NCI-H2107 treated with DMSO at 0.1 percent for 48 hours (cell line): ENCODE data around the gene ZCCHC3.
A peak's percentile ranks its signal among the peaks of the same experiment; 100 is the strongest.
"Not testable (repeated sequence)": the region's sequence is repeated elsewhere in the genome, so short reads cannot be mapped to it uniquely, and the experiment has no call there.

Source experiments
- DNase-seq: peaks from one replicate; lab custom pipeline; 2025; ENCODE audit not compliant: unreplicated experiment; lab: John Stamatoyannopoulos, UW

The ZCCHC3 gene

GRCh38 chr20:297098-297924, at the start of gene ZCCHC3:
Gene ZCCHC3, plus strand, starts transcription at chr20:297570. Its CDS starts 17 bp downstream, at chr20:297587.
- DNase-seq: peak; percentile 63

- DNase-seq: no peak
Observed at GRCh38 chr20:251354-251753, 46.0 kb upstream of the ZCCHC3 start.

- no peak for DNase-seq
Observed at GRCh38 chr20:252801-253200, 44.6 kb upstream of the ZCCHC3 start.

- DNase-seq: not testable (repeated sequence)
Observed at GRCh38 chr20:253447-253846, 43.9 kb upstream of the ZCCHC3 start.

GRCh38 chr20:257419-257818, 40.0 kb upstream of the ZCCHC3 start, which contains the start of gene DEFB132:
Gene DEFB132, plus strand, starts transcription at chr20:257724. Its CDS starts 55 bp downstream, at chr20:257779.
- DNase-seq: no peak

- DNase-seq: no peak
Observed at GRCh38 chr20:258269-258858, 39.0 kb upstream of the ZCCHC3 start.

GRCh38 chr20:258963-259362, 38.4 kb upstream of the ZCCHC3 start:
- DNase-seq: no peak

- DNase-seq: no peak
Observed at GRCh38 chr20:259981-260380, 37.4 kb upstream of the ZCCHC3 start.

GRCh38 chr20:263701-264100, 33.7 kb upstream of the ZCCHC3 start:
- DNase-seq: no peak

GRCh38 chr20:266596-267562, 30.5 kb upstream of the ZCCHC3 start:
- DNase-seq: peak; percentile 33

- DNase-seq: no peak
Observed at GRCh38 chr20:270517-270916, 26.9 kb upstream of the ZCCHC3 start.

- DNase-seq: no peak
Observed at GRCh38 chr20:271069-271468, 26.3 kb upstream of the ZCCHC3 start.

GRCh38 chr20:271528-271927, 25.8 kb upstream of the ZCCHC3 start:
- no peak for DNase-seq

GRCh38 chr20:272718-273117, 24.7 kb upstream of the ZCCHC3 start:
- no peak for DNase-seq

GRCh38 chr20:273884-274283, 23.5 kb upstream of the ZCCHC3 start:
- no peak for DNase-seq

GRCh38 chr20:275791-276190, 21.6 kb upstream of the ZCCHC3 start:
- no peak for DNase-seq

GRCh38 chr20:276620-277495, 20.5 kb upstream of the ZCCHC3 start:
- no peak for DNase-seq

- no peak for DNase-seq
Observed at GRCh38 chr20:277496-277781, 19.9 kb upstream of the ZCCHC3 start.

GRCh38 chr20:278181-278580, 19.2 kb upstream of the ZCCHC3 start:
- no peak for DNase-seq
